HEK293 (cell line): ENCODE results near the gene ATXN10.

ENCODE experiments used
- CTCF ChIA-PET: fragments of 350-600 bp; formaldehyde crosslinking; extraction: SDS; loops from one replicate; lab custom pipeline; 2021; ENCODE audit warnings: antibody characterized with exemption; lab: Yijun Ruan, JAX
- POLR2A ChIA-PET: fragments of 300-600 bp; formaldehyde crosslinking; extraction: SDS; loops from one replicate; lab custom pipeline; 2020; ENCODE audit warnings: antibody characterized with exemption, inconsistent platforms; lab: Yijun Ruan, JAX
- H3K27ac ChIP-seq: fragments of 200-500 bp; sonication (Bioruptor generic); 2 replicates; pipeline ENCODE4 v1.5.1; 2014; ENCODE audit warnings: low read depth, low read length, control low read depth, inconsistent platforms; ENCODE audit errors: extremely low read depth
- H3K36me3 ChIP-seq, 2 experiments: fragments of 200-500 bp in 1 of 2; sonication (Bioruptor generic) in 1 of 2; 1 replicate in 1 of 2; 2 replicates in 1 of 2; pipeline ENCODE4 v1.5.1; 2014 to 2017; ENCODE audit warnings: inconsistent platforms in 2 of 2, low read length in 2 of 2; ENCODE audit not compliant: control insufficient read depth in 2 of 2, insufficient read depth in 1 of 2
- H3K4me1 ChIP-seq: fragments of 200-500 bp; sonication (Bioruptor generic); 2 replicates; pipeline ENCODE4 v1.5.1; 2014; ENCODE audit warnings: mild to moderate bottlenecking, low read length, inconsistent platforms; ENCODE audit not compliant: control insufficient read depth, insufficient read depth
- H3K4me3 ChIP-seq: 2 replicates; pipeline ENCODE4 v1.5.1; 2011; ENCODE audit warnings: low read depth, mild to moderate bottlenecking, control low read depth, low read length, moderate library complexity
- H3K9me3 ChIP-seq: fragments of 200-500 bp; sonication (Bioruptor generic); 2 replicates; pipeline ENCODE4 v1.5.1; 2014; ENCODE audit warnings: low read depth, low read length, inconsistent platforms; ENCODE audit not compliant: control insufficient read depth, insufficient read depth
- BCL11B ChIP-seq: fragments of 450-650 bp; formaldehyde crosslinking; IDR thresholded peaks from 2 replicates; pipeline ENCODE4 v1.5.1; 2016; ENCODE audit warnings: low read depth, missing biosample characterization, missing genetic modification characterization
- GFI1B ChIP-seq: fragments of 450-650 bp; formaldehyde crosslinking; IDR thresholded peaks from 2 replicates; pipeline ENCODE4 v1.5.1; 2016; ENCODE audit warnings: missing biosample characterization, missing genetic modification characterization
- PRDM1 ChIP-seq: fragments of 450-650 bp; formaldehyde crosslinking; IDR thresholded peaks from 2 replicates; pipeline ENCODE4; 2016; ENCODE audit warnings: missing biosample characterization, missing genetic modification characterization
- ZBTB20 ChIP-seq: fragments of 450-650 bp; formaldehyde crosslinking; IDR thresholded peaks from 2 replicates; pipeline ENCODE4 v1.5.1; 2016; ENCODE audit warnings: missing biosample characterization, missing genetic modification characterization
- ZBTB7A ChIP-seq: fragments of 450-650 bp; formaldehyde crosslinking; IDR thresholded peaks from 2 replicates; pipeline ENCODE4 v1.5.1; 2016; ENCODE audit warnings: low read depth, missing biosample characterization, missing genetic modification characterization
- ZEB2 ChIP-seq: fragments of 450-650 bp; formaldehyde crosslinking; IDR thresholded peaks from 2 replicates; pipeline ENCODE4 v1.5.1; 2016; ENCODE audit warnings: missing biosample characterization, missing genetic modification characterization
- ZNF10 ChIP-seq: fragments of 450-650 bp; formaldehyde crosslinking; IDR thresholded peaks from 2 replicates; pipeline ENCODE4 v1.5.1; 2017; ENCODE audit warnings: missing biosample characterization, missing genetic modification characterization
- ZNF138 ChIP-seq: fragments of 450-650 bp; formaldehyde crosslinking; IDR thresholded peaks from 2 replicates; pipeline ENCODE4 v1.5.1; 2016; ENCODE audit warnings: missing biosample characterization, missing genetic modification characterization, borderline replicate concordance
- ZNF202 ChIP-seq: fragments of 450-650 bp; formaldehyde crosslinking; IDR thresholded peaks from 2 replicates; pipeline ENCODE4 v1.5.1; 2016; ENCODE audit warnings: missing biosample characterization, missing genetic modification characterization, borderline replicate concordance
- ZNF211 ChIP-seq: fragments of 450-650 bp; formaldehyde crosslinking; IDR thresholded peaks from 2 replicates; pipeline ENCODE4 v1.5.1; 2016; ENCODE audit warnings: low read depth, missing biosample characterization, missing genetic modification characterization
- ZNF248 ChIP-seq: fragments of 450-650 bp; formaldehyde crosslinking; IDR thresholded peaks from 2 replicates; pipeline ENCODE4 v1.5.1; 2017; ENCODE audit warnings: missing biosample characterization, missing genetic modification characterization
- ZNF335 ChIP-seq: fragments of 450-650 bp; formaldehyde crosslinking; conservative IDR thresholded peaks from 2 replicates; pipeline ENCODE4 v1.5.1; 2016; ENCODE audit warnings: missing biosample characterization, missing genetic modification characterization
- ZNF350 ChIP-seq: fragments of 450-650 bp; formaldehyde crosslinking; IDR thresholded peaks from 2 replicates; pipeline ENCODE4 v1.5.0; 2017; ENCODE audit warnings: missing biosample characterization, mild to moderate bottlenecking, missing genetic modification characterization
- ZNF37A ChIP-seq: fragments of 450-650 bp; IDR thresholded peaks from 2 replicates; pipeline ENCODE4 v1.5.1; 2018; ENCODE audit warnings: missing biosample characterization, missing genetic modification characterization
- ZNF394 ChIP-seq: fragments of 450-650 bp; formaldehyde crosslinking; IDR thresholded peaks from 2 replicates; pipeline ENCODE4 v1.5.1; 2016; ENCODE audit warnings: missing biosample characterization, missing genetic modification characterization, mild to moderate bottlenecking, moderate library complexity, borderline replicate concordance
- ZNF645 ChIP-seq: fragments of 450-650 bp; formaldehyde crosslinking; IDR thresholded peaks from 2 replicates; pipeline ENCODE4; 2016; ENCODE audit warnings: missing biosample characterization, missing genetic modification characterization
- ZNF677 ChIP-seq: fragments of 450-650 bp; IDR thresholded peaks from 2 replicates; pipeline ENCODE4 v1.5.0; 2018; ENCODE audit warnings: missing biosample characterization, mild to moderate bottlenecking, missing genetic modification characterization, moderate library complexity
- ZNF776 ChIP-seq: fragments of 450-650 bp; formaldehyde crosslinking; IDR thresholded peaks from 2 replicates; pipeline ENCODE4 v1.5.0; 2017; ENCODE audit warnings: missing biosample characterization, missing genetic modification characterization, borderline replicate concordance
- ZNF791 ChIP-seq: fragments of 450-650 bp; formaldehyde crosslinking; IDR thresholded peaks from 2 replicates; pipeline ENCODE4 v1.5.1; 2016; ENCODE audit warnings: missing biosample characterization, missing genetic modification characterization
- ZNF837 ChIP-seq: fragments of 450-650 bp; formaldehyde crosslinking; IDR thresholded peaks from 2 replicates; pipeline ENCODE4 v1.5.1; 2016; ENCODE audit warnings: missing biosample characterization, missing genetic modification characterization
- TF ChIP-seq, protein P1 (sequence below): fragments of 450-650 bp; formaldehyde crosslinking; IDR thresholded peaks from 2 replicates; pipeline ENCODE4 v1.5.1; 2016; ENCODE audit warnings: missing biosample characterization, missing genetic modification characterization, borderline replicate concordance
- TF ChIP-seq, protein P2 (sequence below): fragments of 450-650 bp; formaldehyde crosslinking; IDR thresholded peaks from 2 replicates; pipeline ENCODE4 v1.5.1; 2016; ENCODE audit warnings: missing biosample characterization, missing genetic modification characterization
- TF ChIP-seq, protein P3 (sequence below): fragments of 450-650 bp; formaldehyde crosslinking; IDR thresholded peaks from 2 replicates; pipeline ENCODE4 v1.5.1; 2017; ENCODE audit warnings: missing biosample characterization, missing genetic modification characterization
- TF ChIP-seq, protein P4 (sequence below): fragments of 450-650 bp; formaldehyde crosslinking; IDR thresholded peaks from 2 replicates; pipeline ENCODE4 v1.5.1; 2017; ENCODE audit warnings: missing biosample characterization, missing genetic modification characterization

The ATXN10 gene

GRCh38 chr22:45886540-45886939 lies 214.9 kb downstream of the ATXN10 start (continued):
- TF ChIP-seq ZNF211 (tag by site-specific recombination) (no peak), BCL11B (tag by site-specific recombination) (no peak), ZNF394 (tag by site-specific recombination) (no peak), ZNF677 (no peak)

- ChIA-PET POLR2A (no interaction called here), CTCF (interaction anchor here (0.6 to 1.4 kb wide), 2 partner anchors 24 to 450 kb away, joined by 3 to 4 read pairs; no protein-coding TSS in a partner anchor)
- no peaks in the 10 kb centered on the region for H3K4me1 ChIP-seq
- H3K27ac ChIP-seq = no peak overlapping the region
- no peak overlapping the region for H3K4me3 ChIP-seq
- no peaks in the 10 kb centered on the region for H3K9me3 ChIP-seq
- H3K36me3 ChIP-seq = no peaks in the 10 kb centered on the region
- no peak for TF ChIP-seq ZNF837 (tag by site-specific recombination)
- no peak for TF ChIP-seq GFI1B
- TF ChIP-seq, protein P1, sequence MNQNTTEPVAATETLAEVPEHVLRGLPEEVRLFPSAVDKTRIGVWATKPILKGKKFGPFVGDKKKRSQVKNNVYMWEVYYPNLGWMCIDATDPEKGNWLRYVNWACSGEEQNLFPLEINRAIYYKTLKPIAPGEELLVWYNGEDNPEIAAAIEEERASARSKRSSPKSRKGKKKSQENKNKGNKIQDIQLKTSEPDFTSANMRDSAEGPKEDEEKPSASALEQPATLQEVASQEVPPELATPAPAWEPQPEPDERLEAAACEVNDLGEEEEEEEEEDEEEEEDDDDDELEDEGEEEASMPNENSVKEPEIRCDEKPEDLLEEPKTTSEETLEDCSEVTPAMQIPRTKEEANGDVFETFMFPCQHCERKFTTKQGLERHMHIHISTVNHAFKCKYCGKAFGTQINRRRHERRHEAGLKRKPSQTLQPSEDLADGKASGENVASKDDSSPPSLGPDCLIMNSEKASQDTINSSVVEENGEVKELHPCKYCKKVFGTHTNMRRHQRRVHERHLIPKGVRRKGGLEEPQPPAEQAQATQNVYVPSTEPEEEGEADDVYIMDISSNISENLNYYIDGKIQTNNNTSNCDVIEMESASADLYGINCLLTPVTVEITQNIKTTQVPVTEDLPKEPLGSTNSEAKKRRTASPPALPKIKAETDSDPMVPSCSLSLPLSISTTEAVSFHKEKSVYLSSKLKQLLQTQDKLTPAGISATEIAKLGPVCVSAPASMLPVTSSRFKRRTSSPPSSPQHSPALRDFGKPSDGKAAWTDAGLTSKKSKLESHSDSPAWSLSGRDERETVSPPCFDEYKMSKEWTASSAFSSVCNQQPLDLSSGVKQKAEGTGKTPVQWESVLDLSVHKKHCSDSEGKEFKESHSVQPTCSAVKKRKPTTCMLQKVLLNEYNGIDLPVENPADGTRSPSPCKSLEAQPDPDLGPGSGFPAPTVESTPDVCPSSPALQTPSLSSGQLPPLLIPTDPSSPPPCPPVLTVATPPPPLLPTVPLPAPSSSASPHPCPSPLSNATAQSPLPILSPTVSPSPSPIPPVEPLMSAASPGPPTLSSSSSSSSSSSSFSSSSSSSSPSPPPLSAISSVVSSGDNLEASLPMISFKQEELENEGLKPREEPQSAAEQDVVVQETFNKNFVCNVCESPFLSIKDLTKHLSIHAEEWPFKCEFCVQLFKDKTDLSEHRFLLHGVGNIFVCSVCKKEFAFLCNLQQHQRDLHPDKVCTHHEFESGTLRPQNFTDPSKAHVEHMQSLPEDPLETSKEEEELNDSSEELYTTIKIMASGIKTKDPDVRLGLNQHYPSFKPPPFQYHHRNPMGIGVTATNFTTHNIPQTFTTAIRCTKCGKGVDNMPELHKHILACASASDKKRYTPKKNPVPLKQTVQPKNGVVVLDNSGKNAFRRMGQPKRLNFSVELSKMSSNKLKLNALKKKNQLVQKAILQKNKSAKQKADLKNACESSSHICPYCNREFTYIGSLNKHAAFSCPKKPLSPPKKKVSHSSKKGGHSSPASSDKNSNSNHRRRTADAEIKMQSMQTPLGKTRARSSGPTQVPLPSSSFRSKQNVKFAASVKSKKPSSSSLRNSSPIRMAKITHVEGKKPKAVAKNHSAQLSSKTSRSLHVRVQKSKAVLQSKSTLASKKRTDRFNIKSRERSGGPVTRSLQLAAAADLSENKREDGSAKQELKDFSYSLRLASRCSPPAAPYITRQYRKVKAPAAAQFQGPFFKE (tag by site-specific recombination) = no peak
- 0 out of 2 replicates have a peak, but pooled peaks have one; percentile 35 for TF ChIP-seq ZNF248 (tag by site-specific recombination)
- TF ChIP-seq ZBTB7A = peak; percentile 11; the same call in 1 of the 2 replicates
- no peak for TF ChIP-seq ZNF138 (tag by site-specific recombination)
- no peak for TF ChIP-seq ZNF335 (tag by site-specific recombination)
- TF ChIP-seq ZEB2 (tag by site-specific recombination) = no peak
- TF ChIP-seq ZNF202 (tag by site-specific recombination) = no peak
- no peak for TF ChIP-seq ZNF350
- TF ChIP-seq, protein P2, sequence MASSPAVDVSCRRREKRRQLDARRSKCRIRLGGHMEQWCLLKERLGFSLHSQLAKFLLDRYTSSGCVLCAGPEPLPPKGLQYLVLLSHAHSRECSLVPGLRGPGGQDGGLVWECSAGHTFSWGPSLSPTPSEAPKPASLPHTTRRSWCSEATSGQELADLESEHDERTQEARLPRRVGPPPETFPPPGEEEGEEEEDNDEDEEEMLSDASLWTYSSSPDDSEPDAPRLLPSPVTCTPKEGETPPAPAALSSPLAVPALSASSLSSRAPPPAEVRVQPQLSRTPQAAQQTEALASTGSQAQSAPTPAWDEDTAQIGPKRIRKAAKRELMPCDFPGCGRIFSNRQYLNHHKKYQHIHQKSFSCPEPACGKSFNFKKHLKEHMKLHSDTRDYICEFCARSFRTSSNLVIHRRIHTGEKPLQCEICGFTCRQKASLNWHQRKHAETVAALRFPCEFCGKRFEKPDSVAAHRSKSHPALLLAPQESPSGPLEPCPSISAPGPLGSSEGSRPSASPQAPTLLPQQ (tag by site-specific recombination) = no peak
- TF ChIP-seq, protein P3, sequence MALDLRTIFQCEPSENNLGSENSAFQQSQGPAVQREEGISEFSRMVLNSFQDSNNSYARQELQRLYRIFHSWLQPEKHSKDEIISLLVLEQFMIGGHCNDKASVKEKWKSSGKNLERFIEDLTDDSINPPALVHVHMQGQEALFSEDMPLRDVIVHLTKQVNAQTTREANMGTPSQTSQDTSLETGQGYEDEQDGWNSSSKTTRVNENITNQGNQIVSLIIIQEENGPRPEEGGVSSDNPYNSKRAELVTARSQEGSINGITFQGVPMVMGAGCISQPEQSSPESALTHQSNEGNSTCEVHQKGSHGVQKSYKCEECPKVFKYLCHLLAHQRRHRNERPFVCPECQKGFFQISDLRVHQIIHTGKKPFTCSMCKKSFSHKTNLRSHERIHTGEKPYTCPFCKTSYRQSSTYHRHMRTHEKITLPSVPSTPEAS (tag by site-specific recombination) = peak; percentile 89
- TF ChIP-seq PRDM1 = peak; percentile 65
- TF ChIP-seq, protein P4, sequence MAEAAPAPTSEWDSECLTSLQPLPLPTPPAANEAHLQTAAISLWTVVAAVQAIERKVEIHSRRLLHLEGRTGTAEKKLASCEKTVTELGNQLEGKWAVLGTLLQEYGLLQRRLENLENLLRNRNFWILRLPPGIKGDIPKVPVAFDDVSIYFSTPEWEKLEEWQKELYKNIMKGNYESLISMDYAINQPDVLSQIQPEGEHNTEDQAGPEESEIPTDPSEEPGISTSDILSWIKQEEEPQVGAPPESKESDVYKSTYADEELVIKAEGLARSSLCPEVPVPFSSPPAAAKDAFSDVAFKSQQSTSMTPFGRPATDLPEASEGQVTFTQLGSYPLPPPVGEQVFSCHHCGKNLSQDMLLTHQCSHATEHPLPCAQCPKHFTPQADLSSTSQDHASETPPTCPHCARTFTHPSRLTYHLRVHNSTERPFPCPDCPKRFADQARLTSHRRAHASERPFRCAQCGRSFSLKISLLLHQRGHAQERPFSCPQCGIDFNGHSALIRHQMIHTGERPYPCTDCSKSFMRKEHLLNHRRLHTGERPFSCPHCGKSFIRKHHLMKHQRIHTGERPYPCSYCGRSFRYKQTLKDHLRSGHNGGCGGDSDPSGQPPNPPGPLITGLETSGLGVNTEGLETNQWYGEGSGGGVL = no peak
- no peak for TF ChIP-seq ZNF791 (tag by site-specific recombination)
- no peak for TF ChIP-seq ZBTB20 (tag by site-specific recombination)
- TF ChIP-seq ZNF10 (tag by site-specific recombination) = no peak
- TF ChIP-seq ZNF37A (tag by site-specific recombination) = no peak
- TF ChIP-seq ZNF645 (tag by site-specific recombination) = no peak
- peak; percentile 54; the same call in 1 of the 2 replicates for TF ChIP-seq ZNF776
Observed at GRCh38 chr22:45887202-45888131, 215.8 kb downstream of the ATXN10 start.
